ENCODE results near the gene STXBP6.

The STXBP6 gene

DNA sequence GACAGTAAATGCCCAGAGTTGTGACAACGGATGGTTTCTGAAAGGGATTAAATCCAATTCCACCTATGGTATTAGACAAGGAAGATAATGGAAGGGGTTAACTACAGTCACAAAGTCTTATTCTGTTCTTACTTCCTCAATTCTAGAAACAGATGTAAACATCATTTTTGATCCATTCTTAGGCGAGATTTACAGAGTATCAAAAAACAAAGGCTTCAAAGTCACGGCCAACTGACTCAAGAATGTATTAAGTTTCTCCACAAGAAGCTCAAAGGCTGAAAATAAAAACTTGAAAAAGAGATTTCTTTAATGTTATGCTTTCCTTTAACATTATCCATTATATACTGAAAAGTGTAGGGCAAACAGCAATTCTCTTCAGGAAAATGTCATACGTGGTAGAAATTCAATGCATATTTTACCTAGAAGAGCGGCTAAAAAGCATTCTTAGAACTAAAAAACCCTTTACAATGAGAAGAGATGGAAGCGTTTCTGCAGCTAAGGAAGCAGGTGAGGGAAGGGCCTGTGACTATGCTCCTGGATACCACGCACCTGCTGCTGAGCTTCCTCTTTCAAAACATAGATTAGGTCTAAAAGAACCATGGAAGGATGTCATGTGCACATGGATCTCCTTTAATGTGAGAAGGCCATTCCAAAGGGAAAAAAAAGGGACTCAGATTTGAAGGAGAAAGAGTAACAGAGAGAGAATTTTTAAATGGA is 185.8 kb downstream of the STXBP6 start:
- TF ChIP-seq, protein P1, sequence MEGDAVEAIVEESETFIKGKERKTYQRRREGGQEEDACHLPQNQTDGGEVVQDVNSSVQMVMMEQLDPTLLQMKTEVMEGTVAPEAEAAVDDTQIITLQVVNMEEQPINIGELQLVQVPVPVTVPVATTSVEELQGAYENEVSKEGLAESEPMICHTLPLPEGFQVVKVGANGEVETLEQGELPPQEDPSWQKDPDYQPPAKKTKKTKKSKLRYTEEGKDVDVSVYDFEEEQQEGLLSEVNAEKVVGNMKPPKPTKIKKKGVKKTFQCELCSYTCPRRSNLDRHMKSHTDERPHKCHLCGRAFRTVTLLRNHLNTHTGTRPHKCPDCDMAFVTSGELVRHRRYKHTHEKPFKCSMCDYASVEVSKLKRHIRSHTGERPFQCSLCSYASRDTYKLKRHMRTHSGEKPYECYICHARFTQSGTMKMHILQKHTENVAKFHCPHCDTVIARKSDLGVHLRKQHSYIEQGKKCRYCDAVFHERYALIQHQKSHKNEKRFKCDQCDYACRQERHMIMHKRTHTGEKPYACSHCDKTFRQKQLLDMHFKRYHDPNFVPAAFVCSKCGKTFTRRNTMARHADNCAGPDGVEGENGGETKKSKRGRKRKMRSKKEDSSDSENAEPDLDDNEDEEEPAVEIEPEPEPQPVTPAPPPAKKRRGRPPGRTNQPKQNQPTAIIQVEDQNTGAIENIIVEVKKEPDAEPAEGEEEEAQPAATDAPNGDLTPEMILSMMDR (IDR thresholded peaks at IDR 0.05; ENCODE audit: low read depth, low read length), result no peak
- no peak for TF ChIP-seq POLR2A (IDR thresholded peaks at IDR 0.05; ENCODE audit: extremely low read depth, insufficient read length)
- TF ChIP-seq, protein P2, sequence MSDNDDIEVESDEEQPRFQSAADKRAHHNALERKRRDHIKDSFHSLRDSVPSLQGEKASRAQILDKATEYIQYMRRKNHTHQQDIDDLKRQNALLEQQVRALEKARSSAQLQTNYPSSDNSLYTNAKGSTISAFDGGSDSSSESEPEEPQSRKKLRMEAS (IDR thresholded peaks at IDR 0.05; ENCODE audit: low read depth, low read length), result no peak
- TF ChIP-seq MYC (IDR thresholded peaks at IDR 0.05; ENCODE audit: low read depth, low read length), result no peak
- no peak for DNase-seq (ENCODE audit: low read depth)
- H3K4me3 ChIP-seq (ENCODE audit: low read depth, low read length), result no peak overlapping the region

DNA sequence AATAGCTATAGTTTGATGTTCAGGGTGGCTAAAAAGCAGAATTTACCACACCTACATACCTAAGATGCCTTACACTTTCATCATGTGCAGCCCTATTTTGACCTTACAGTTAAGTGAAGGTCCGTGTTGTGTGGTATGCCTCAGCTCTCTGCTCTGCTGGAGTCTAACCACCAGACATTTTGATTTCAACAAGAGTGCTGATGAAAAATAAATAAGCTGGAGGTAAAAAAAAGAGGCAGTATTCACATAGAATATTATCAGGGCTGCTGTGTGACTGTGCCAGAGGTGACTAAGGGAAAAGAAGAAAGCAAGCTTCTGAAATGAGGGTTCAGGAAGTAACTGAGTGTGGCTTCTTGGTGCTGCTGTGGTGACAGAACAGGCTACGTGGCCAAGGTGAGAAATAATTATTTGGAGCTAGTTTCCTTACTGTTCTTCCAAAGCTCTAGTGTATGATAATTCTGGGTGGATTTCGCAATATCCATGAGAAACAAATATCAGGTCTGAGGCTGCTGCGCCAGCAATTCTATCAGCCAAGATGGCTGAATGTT is 188.8 kb downstream of the STXBP6 start:
- H3K4me3 ChIP-seq (ENCODE audit: low read depth, low read length), result no peak overlapping the region
- DNase-seq (ENCODE audit: low read depth), result no peak
- TF ChIP-seq, protein P1 (IDR thresholded peaks at IDR 0.05; ENCODE audit: low read depth, low read length), result no peak
- TF ChIP-seq MYC (IDR thresholded peaks at IDR 0.05; ENCODE audit: low read depth, low read length), result no peak
- TF ChIP-seq, protein P2 (IDR thresholded peaks at IDR 0.05; ENCODE audit: low read depth, low read length), result no peak
- TF ChIP-seq POLR2A (IDR thresholded peaks at IDR 0.05; ENCODE audit: extremely low read depth, insufficient read length), result no peak

DNA sequence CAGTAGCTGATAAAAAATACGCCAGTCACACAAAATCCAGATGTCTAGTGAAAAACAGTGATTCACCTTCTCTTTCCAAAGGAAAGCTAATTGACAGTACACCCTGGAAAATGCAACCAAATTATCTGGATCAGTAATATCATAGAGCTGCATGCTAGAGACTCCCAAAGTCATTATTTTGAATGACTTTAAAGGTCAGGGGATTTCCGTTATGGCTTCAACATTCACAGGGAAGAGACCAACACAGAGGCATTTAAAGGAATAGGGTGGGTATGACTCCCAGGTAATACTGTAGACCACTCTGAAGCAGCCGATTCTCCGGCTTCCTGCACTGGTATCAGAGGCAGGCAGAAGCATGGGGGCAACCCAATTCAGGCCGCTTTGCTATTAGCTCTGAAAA is 190.4 kb downstream of the STXBP6 start:
- no peak overlapping the region for H3K4me3 ChIP-seq (ENCODE audit: low read depth, low read length)
- DNase-seq (ENCODE audit: low read depth), result no peak
- TF ChIP-seq MYC (IDR thresholded peaks at IDR 0.05; ENCODE audit: low read depth, low read length), result no peak
- TF ChIP-seq POLR2A (IDR thresholded peaks at IDR 0.05; ENCODE audit: extremely low read depth, insufficient read length), result no peak
- TF ChIP-seq, protein P1 (IDR thresholded peaks at IDR 0.05; ENCODE audit: low read depth, low read length), result no peak
- TF ChIP-seq, protein P2 (IDR thresholded peaks at IDR 0.05; ENCODE audit: low read depth, low read length), result no peak

DNA sequence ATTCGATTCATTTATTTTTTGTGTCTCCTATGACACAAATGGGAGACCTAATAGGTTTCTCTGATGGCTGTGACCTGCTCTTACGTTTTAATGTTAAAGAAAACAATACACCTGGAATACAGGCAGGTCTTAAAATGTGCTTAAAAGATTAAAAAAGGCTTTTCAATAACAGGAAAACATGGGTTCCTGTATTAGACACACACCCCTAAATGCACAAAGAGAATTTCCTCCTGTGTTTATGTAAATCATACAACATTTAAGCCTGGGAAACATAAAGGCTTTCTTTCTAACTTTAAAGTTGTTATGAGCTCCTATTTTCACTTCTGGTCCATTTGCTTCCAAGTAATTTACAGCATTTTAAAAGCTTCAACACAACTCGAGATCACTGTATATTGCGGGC is 191.3 kb downstream of the STXBP6 start:
- TF ChIP-seq, protein P2 (IDR thresholded peaks at IDR 0.05; ENCODE audit: low read depth, low read length), result no peak
- TF ChIP-seq, protein P1 (IDR thresholded peaks at IDR 0.05; ENCODE audit: low read depth, low read length), result no peak
- TF ChIP-seq MYC (IDR thresholded peaks at IDR 0.05; ENCODE audit: low read depth, low read length), result no peak
- TF ChIP-seq POLR2A (IDR thresholded peaks at IDR 0.05; ENCODE audit: extremely low read depth, insufficient read length), result no peak
- no peak overlapping the region for H3K4me3 ChIP-seq (ENCODE audit: low read depth, low read length)
- DNase-seq (ENCODE audit: low read depth), result no peak

DNA sequence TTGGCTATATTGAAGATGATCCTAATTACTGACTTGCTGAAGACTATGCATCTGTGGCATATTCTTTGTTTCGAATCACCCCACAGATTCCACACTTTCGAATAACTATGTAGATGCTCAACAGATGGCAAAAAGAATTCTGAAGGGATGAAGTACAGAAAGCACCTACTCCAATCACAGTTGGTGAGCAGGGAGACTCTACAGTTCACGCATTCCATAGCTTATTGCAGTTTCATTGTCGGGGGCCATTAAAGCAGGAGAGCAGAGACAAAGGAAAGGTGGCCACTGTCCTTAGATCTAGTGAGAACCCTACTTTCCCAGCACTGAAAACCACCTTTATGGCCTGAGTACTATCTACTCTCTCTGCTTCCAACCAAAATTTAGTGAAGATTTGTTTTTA is 191.9 kb downstream of the STXBP6 start:
- DNase-seq (ENCODE audit: low read depth), result no peak
- TF ChIP-seq, protein P2 (IDR thresholded peaks at IDR 0.05; ENCODE audit: low read depth, low read length), result no peak
- TF ChIP-seq MYC (IDR thresholded peaks at IDR 0.05; ENCODE audit: low read depth, low read length) (no peak), POLR2A (IDR thresholded peaks at IDR 0.05; ENCODE audit: extremely low read depth, insufficient read length) (no peak)
- TF ChIP-seq, protein P1 (IDR thresholded peaks at IDR 0.05; ENCODE audit: low read depth, low read length), result no peak
- H3K4me3 ChIP-seq (ENCODE audit: low read depth, low read length), result no peak overlapping the region

All from NB4 (cell line).